HG02571 (cell line): Measurements from ENCODE around the gene ZNF862.

Experiments used
- ATAC-seq: cut with Tn5 transposase; IDR thresholded peaks from one replicate; pipeline ENCODE4 v1.9.1; 2021; ENCODE audit warnings: mild to moderate bottlenecking, moderate library complexity; ENCODE audit not compliant: unreplicated experiment

The ZNF862 gene

DNA sequence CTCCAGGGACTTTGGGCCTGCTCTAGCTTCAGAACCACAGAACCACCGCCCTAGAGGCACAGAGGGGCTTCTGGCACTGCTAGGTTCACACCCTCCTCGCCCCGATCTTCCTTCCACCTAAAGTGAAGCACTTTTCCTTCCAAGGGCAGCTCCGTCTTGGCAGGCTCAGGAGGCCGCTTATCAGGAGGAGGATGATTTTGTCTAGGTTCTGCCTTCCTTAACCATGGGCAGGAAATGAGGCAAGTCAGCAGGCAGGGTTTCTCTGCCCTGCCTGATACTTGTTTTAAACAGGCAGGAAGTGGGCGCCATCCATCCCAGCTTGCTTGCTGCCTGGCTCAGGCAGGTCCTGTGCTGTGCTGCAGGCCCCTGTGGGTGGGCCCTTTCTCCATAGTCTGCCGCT lies 27.3 kb downstream of the ZNF862 start:
- no peak for ATAC-seq

DNA sequence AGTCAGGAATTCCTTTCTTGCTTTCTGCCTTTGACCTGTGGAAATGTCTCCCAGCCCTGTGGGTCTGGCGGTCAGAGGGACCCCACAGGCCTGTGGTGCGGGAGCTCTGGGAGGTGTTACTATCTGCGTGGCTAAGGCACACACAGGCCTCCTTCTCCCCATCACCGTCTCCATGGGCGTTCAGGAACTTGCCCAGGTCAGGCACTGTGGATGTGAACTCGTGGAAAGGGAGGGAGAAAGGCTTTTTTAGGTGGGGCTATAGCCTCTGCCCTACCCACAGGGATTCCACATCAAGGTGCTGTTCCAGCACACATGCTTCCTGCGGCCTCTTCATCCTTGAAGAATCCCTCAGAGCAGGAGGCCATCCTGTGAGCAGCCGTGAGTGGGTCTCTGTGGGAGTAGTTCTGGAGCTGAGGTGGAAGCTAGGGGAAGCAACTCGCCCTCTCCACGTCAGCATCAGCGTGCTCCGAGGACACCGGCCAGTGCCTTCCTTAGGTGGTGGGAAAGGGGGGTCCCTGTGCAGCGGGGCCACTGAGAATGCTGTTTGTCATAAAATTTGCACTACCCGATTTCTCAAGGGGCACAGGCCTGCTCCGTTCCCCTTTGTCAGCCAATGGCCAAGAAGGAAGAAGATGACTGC lies 28.1 kb downstream of the ZNF862 start:
- ATAC-seq, result no peak

- no peak for ATAC-seq
Observed at GRCh38 chr7:149866779-149867447, 28.7 kb downstream of the ZNF862 start.

DNA sequence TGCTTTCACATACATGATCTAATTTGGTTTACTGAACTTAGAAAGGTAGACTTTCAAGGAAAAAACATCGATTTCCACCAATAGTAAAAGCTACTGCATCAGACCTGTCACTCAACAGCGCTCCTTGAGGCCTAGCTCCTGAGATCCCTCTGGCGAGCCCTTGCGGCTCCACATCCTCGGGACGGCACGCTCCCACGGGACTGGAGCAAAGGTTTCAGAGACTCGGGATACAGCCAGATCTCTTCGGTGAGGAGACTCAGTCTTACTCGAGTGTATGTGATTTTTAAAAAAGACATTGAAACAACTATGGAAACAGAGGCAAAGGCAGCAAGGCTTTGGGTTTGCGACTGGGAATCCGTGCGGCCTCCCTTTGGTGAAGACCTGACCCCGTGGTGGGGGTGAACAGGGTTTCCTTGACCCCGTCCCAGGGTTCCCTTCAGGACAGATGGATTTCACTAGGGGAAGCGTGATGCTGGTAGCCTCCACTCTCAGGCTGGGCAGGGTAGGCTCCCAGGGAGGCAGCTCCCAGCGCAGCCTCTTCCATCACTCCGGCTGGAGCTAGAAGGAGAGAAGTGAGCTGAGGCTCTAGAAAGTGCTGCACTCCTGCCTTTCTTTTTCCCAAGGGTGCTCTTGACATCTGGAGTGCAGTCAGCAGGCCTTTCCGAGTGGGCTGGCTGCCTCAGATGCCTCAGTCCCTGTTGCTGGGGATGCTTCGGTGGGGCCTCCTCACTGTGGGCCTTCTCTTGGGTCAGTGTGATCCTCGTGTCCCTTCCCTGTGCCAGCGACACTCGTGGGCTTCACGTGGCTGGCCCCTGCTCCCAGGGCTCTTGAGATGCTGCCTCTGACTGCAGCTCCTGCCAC lies 29.8 kb downstream of the ZNF862 start:
- ATAC-seq, result no peak

- no peak for ATAC-seq
Observed at GRCh38 chr7:149868623-149869290, 30.6 kb downstream of the ZNF862 start.

- no peak for ATAC-seq
Observed at GRCh38 chr7:149869291-149869650, 31.1 kb downstream of the ZNF862 start.

DNA sequence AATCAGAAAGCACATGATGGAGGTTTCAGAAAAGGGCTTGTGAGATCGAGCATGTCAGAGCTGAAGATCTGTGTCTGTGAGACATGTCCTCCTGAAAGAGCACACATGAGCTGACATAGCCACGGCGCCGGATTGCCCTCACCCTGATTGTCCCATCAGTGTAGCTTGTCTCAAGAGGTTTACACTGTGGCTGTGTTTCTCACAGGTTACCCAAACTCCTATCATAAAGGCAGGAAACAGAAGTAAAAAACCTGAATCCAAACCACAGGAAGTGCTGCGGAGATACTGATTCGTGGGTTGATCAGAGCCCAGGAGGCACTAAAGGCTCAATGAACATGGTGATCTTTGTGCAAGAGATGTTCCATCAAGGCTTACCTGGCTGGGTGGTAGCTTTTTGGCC lies 31.7 kb downstream of the ZNF862 start:
- no peak for ATAC-seq

- no peak for ATAC-seq
Observed at GRCh38 chr7:149870274-149870673, 32.1 kb downstream of the ZNF862 start.

DNA sequence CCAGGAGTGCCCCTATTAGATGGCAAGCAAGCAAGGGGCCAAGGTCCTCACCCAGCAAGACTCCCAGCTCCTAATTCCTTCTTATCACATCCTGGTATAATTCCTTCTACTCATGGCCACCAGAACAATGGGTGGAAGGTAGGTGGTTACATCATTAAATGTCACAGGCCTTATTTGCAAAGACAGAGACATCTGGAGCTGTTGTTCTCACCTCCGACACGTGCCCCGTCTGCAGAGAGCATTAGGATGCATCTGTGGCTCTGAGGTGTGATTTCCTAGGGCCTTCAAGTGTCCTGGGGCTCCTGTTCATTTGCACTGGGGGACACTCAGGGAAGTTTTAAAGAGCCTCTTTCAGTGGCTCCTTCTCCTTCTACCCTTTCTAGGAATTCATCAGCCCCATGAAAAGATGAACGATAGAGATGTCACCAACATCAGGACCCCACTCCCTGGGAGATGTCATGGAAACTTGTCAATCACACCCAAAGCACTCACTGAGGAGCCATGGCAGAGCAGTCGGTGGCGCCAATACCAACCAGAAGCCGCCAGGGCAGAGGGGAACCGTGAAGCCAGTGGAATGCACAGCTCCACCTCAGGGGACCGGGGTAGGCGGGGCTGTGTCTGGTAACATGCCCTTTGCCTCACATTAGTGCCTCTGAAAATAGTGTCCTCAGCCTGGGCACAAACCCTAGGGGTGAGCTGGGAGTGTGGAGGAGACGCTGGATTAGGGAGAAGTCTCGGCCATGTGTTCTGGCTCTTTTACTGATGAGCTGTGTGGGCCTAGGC lies 32.7 kb downstream of the ZNF862 start:
- ATAC-seq, result no peak

- no peak for ATAC-seq
Observed at GRCh38 chr7:149871576-149871975, 33.4 kb downstream of the ZNF862 start.

- no peak for ATAC-seq
Observed at GRCh38 chr7:149872419-149873073, 34.4 kb downstream of the ZNF862 start.

DNA sequence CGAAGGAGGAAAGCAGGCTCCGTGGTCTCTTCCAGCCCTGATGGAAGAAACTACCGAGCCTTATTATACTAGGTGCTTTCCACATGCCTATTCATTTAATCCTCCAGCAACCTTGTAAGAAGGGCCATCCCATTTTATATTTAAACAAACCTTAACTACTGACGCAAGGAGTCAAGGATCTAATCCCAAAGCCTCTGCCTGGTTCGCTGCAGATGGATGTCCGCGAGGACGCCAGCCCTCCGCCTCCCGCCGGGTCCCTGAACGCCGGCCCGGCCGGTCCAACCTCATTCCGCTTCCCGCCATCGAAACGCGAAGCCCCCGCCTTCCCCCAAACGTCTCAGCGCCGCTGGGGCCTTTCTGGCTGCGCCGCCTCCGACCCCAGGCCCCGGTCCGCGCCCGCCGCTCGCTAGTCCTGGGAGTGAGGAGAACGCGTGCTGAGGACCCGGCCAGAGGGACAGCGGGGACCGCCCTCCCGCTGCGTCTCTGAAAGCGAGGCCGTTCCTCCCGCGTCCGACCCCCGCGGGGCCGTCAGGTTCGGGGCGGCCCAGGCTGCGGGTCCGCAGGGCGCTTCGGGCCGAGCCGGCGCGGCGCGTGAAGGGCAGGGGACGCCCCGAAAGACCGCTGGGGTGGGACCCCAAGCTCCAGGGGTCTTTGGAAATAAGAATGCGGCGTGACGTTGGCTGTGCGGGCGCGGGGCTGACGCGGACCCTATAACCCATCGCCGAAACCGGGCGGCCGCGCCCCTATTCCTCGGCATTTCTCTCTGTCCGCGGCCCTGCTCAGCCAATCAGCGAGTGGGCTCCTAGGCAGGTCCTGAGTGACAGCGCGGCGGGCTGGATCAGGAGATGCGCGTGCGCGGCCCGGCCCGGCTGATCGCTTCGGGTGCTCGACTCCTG lies 35.1 kb downstream of the ZNF862 start, which contains the start of gene ATP6V0E2:
ATP6V0E2 (plus strand) TSS at position 896 of the 896 bp plus-strand sequence. CDS start 97 bp downstream, outside the sequence.
- ATAC-seq, result peak; percentile 92

- ATAC-seq, result peak; percentile 17
Observed at GRCh38 chr7:149873970-149874643, 35.9 kb downstream of the ZNF862 start.

GRCh38 chr7:149874644-149875028 lies 36.5 kb downstream of the ZNF862 start:
- ATAC-seq, result no peak

GRCh38 chr7:149875396-149875795 lies 37.2 kb downstream of the ZNF862 start:
- no peak for ATAC-seq

DNA sequence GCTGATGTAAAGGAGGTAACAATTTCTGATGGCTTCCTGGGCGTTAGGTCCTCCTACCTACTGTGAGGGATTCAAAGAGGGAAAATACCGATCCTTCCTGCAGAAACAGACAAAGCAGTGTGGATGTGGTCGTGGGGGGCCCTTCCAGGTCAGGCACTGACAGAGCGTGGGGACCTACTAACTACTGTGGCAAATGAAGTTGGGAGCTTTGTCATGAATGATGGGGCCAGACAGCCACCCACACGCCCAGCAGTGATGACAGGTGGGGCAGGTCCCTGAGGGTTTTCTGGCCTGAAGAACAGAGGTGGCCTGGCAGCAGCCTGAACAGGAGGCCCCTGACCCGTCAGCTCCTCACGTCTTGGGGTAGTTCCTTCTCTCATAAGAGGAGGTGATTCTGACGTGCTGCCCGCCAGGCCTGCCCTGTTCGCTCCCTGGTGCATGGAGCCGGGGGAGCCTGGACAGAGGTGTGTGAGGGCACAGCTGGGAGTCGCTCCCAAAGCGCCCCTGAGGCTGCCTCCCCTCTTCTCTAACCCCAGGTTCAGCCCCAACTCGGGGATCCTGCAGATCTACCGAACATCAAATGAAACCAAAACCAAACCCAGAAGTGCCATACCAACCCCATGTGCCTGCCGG lies 39.8 kb downstream of the ZNF862 start:
- no peak for ATAC-seq

- ATAC-seq, result no peak
Observed at GRCh38 chr7:149878523-149878921, 40.3 kb downstream of the ZNF862 start.

- ATAC-seq, result no peak
Observed at GRCh38 chr7:149879271-149879743, 41.1 kb downstream of the ZNF862 start.
